SH-SY5Y (cell line): Measurements from ENCODE around the gene DGKQ.

Experiments used
- GATA2 ChIP-seq: IDR thresholded peaks from 2 replicates; pipeline ENCODE4 v1.6.1; 2011; ENCODE audit warnings: mild to moderate bottlenecking, low read depth, low read length
- GATA3 ChIP-seq: IDR thresholded peaks from 2 replicates; pipeline ENCODE4 v1.6.1; 2011; ENCODE audit warnings: low read depth, mild to moderate bottlenecking, low read length, moderate library complexity

- TF ChIP-seq GATA2 (no peak), GATA3 (no peak)
Observed at GRCh38 chr4:960140-960635, 13.2 kb downstream of the DGKQ start.
